ENCODE measurements around the gene PCNX2.

GRCh38 chr1:232965124-232965911 lies 330.2 kb downstream of the PCNX2 start:
- TF ChIP-seq CTCF (IDR thresholded peaks at IDR 0.05; ENCODE audit: control extremely low read depth in 1 of 3, insufficient read depth in 1 of 3, low read depth in 1 of 3, low read length in 3 of 3) (no peak), RAD21 (IDR thresholded peaks at IDR 0.05 in 1 of 2, conservative IDR thresholded peaks at IDR 0.05 in 1 of 2; ENCODE audit: low read depth in 2 of 2, low read length in 2 of 2) (no peak), CREB1 (IDR thresholded peaks at IDR 0.05) (no peak), RBBP5 (IDR thresholded peaks at IDR 0.05; ENCODE audit: borderline replicate concordance, low read depth, low read length) (no peak), POLR2A (IDR thresholded peaks at IDR 0.05; ENCODE audit: control extremely low read depth in 1 of 2, low read depth in 2 of 2, low read length in 2 of 2) (no peak), EZH2 (IDR thresholded peaks at IDR 0.05; ENCODE audit: low read depth, low read length, severe bottlenecking) (no peak), JUND (IDR thresholded peaks at IDR 0.05; ENCODE audit: low read length) (no peak), USF2 (IDR thresholded peaks at IDR 0.05; ENCODE audit: low read length) (no peak), SIX5 (IDR thresholded peaks at IDR 0.05; ENCODE audit: low read depth, low read length) (no peak), POLR2AphosphoS5 (IDR thresholded peaks at IDR 0.05; ENCODE audit: low read depth, low read length) (no peak), TAF1 (IDR thresholded peaks at IDR 0.05; ENCODE audit: low read depth, low read length) (no peak), TBP (IDR thresholded peaks at IDR 0.05; ENCODE audit: low read depth, low read length) (no peak), ZNF274 (IDR thresholded peaks at IDR 0.05; ENCODE audit: borderline replicate concordance, extremely low read depth, low read length) (no peak)
